Transverse colon (tissue), 4 donors: ENCODE data around the gene PAGE4. TPM values are rescaled to one million over a fixed set of nuclear protein-coding genes. Genes with fewer than 3 reads are reported as not detected.

Source experiments
- DNase-seq: peaks from one replicate; pipeline ENCODE4 v3.0.0-alpha.2; 2019
- H3K27ac ChIP-seq, 4 donors: fragments of 200-600 bp; sonication (generic); 2 replicates each; pipeline ENCODE4 v1.5.1; 2016 to 2018; ENCODE audit warnings: inconsistent platforms in 4 of 4
- H3K27me3 ChIP-seq: fragments of 200-600 bp; sonication (generic); 2 replicates; pipeline ENCODE4 v1.5.1; 2017; ENCODE audit warnings: inconsistent platforms
- H3K36me3 ChIP-seq, 4 donors: fragments of 200-600 bp; sonication (generic); 2 replicates each; pipeline ENCODE4 v1.5.1; 2017 to 2019; ENCODE audit warnings: inconsistent platforms in 4 of 4
- H3K4me1 ChIP-seq, 4 donors: fragments of 200-600 bp; sonication (generic); 2 replicates each; pipeline ENCODE4 v1.5.1; 2017 to 2020; ENCODE audit warnings: inconsistent platforms in 4 of 4
- H3K4me3 ChIP-seq, 4 donors: fragments of 200-600 bp; sonication (generic); 1 replicate in 1 of 4; 2 replicates in 3 of 4; pipeline versions ENCODE4 v1.5.1 to v1.6.1; 2017 to 2019; ENCODE audit warnings: inconsistent platforms in 4 of 4
- H3K9me3 ChIP-seq, 2 donors: fragments of 200-600 bp; sonication (generic); 2 replicates each; pipeline ENCODE4 v1.5.1; 2017 to 2019; ENCODE audit warnings: inconsistent platforms in 2 of 2
- EP300 ChIP-seq: sonication (generic); formaldehyde crosslinking; IDR thresholded peaks from one replicate; pipeline ENCODE4 v1.6.1; 2017; ENCODE audit warnings: antibody characterized with exemption, low read depth
- POLR2A ChIP-seq: fragments of 450-650 bp; IDR thresholded peaks from one replicate; pipeline ENCODE4 v1.6.1; 2016; ENCODE audit warnings: antibody characterized with exemption, mild to moderate bottlenecking, moderate library complexity
- POLR2AphosphoS5 ChIP-seq, 3 donors: sonication (generic); formaldehyde crosslinking; IDR thresholded peaks; one replicate each; pipeline ENCODE4 v1.6.1; 2016; ENCODE audit warnings: antibody characterized with exemption in 3 of 3
- WGBS, 2 donors: methylation state at CpG; one replicate each; pipeline ENCODE4 v1.1.5; 2018; ENCODE audit warnings: low coverage in 1 of 2; 5-methylcytosine and 5-hydroxymethylcytosine counted together
- in situ Hi-C, 4 donors: fragments of 200-750 bp; cut with MboI; loops; one replicate each; pipeline versions ENCODE4 v1.15.0 to v1.15.1; 2017; ENCODE audit warnings: low sequenced_read_pairs in 3 of 4, low pct_ligation_motif_present in 1 of 4, low pct_unique_long_range_greater_than_20kb in 1 of 4
- intact Hi-C: fragments of 100-400 bp; cut with DNase I; formaldehyde crosslinking; loops from one replicate; pipeline ENCODE4 v1.15.1; 2023; ENCODE audit warnings: low total_unique reads
- total RNA-seq, 4 donors: library from RNA; depleted of rRNA; stranded (reverse); fragments of >200 nt; gene quantifications; one replicate each; pipeline ENCODE4 v1.1.0, GENCODE V29; 2016
- TF ChIP-seq, protein P1 (sequence below), 5 experiments: fragments of 200-600 bp in 3 of 5; fragments of 450-650 bp in 2 of 5; sonication (generic) in 3 of 5; IDR thresholded peaks; 1 replicate in 2 of 5; 2 replicates in 3 of 5; pipeline ENCODE4 v1.5.1; 2016 to 2017; ENCODE audit warnings: antibody characterized with exemption in 5 of 5, inconsistent platforms in 3 of 5, mild to moderate bottlenecking in 2 of 5, moderate library complexity in 1 of 5

PAGE4 gene
- total RNA-seq, 4 donors from 2014 or later: not detected

GRCh38 chrX:49838374-49838773 is 9.3 kb downstream of the PAGE4 start:
- in situ Hi-C loops: no loop called here
- WGBS, 2 donors: 16 to 17% methylated on average over 8 of the region's 8 CpGs
- no peak overlapping the region for H3K27ac ChIP-seq
- H3K4me1 ChIP-seq: no peaks in the 10 kb centered on the region
- no peaks in the 10 kb centered on the region for H3K36me3 ChIP-seq
- intact Hi-C loops: no loop called here
- no peaks in the 10 kb centered on the region for H3K27me3 ChIP-seq
- no peak overlapping the region for H3K4me3 ChIP-seq
- no peak for TF ChIP-seq EP300
- no peak for TF ChIP-seq POLR2A
- TF ChIP-seq, protein P1, sequence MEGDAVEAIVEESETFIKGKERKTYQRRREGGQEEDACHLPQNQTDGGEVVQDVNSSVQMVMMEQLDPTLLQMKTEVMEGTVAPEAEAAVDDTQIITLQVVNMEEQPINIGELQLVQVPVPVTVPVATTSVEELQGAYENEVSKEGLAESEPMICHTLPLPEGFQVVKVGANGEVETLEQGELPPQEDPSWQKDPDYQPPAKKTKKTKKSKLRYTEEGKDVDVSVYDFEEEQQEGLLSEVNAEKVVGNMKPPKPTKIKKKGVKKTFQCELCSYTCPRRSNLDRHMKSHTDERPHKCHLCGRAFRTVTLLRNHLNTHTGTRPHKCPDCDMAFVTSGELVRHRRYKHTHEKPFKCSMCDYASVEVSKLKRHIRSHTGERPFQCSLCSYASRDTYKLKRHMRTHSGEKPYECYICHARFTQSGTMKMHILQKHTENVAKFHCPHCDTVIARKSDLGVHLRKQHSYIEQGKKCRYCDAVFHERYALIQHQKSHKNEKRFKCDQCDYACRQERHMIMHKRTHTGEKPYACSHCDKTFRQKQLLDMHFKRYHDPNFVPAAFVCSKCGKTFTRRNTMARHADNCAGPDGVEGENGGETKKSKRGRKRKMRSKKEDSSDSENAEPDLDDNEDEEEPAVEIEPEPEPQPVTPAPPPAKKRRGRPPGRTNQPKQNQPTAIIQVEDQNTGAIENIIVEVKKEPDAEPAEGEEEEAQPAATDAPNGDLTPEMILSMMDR (IDR thresholded peaks at IDR 0.05): peak; percentile 30 to 54 (median 41)
- no peak for TF ChIP-seq POLR2AphosphoS5 (IDR thresholded peaks at IDR 0.05)
- H3K9me3 ChIP-seq: no peaks in the 10 kb centered on the region
- DNase-seq: peak; percentile 13

DNA sequence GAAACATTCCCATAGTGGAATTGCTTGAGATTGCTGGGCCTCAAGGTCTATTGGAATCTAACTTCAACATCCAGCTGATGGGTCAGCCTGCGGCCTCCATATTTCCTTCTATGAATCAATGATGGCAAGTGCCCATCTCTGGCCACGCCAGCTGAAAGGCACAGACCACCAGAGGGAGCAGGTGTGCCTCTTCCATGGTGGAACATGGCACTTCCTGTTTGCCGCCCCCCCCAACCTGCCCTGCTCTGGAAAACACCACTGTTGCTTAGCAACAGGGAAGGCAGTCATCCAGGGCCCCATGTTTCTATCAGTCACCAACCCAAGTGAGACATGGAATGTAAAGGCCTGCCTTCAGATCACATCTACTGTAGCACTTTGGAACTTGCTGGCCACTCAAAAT is 11.6 kb downstream of the PAGE4 start:
- intact Hi-C loops (no loop called here), in situ Hi-C loops (no loop called here)
- H3K4me3 ChIP-seq: no peak overlapping the region
- no peaks in the 10 kb centered on the region for H3K9me3 ChIP-seq
- H3K27ac ChIP-seq: no peak overlapping the region
- DNase-seq: peak; percentile 27
- H3K27me3 ChIP-seq: no peaks in the 10 kb centered on the region
- WGBS, 2 donors: 46% methylated on average over 3 of the region's 3 CpGs; no CpG with 5 or more reads in 1 of the 2 donors
- TF ChIP-seq POLR2AphosphoS5 (IDR thresholded peaks at IDR 0.05) (no peak), POLR2A (no peak)
- TF ChIP-seq, protein P1 (IDR thresholded peaks at IDR 0.05): peak in 1 of 5 experiments; percentile 13
- H3K4me1 ChIP-seq: no peaks in the 10 kb centered on the region
- no peaks in the 10 kb centered on the region for H3K36me3 ChIP-seq

DNA sequence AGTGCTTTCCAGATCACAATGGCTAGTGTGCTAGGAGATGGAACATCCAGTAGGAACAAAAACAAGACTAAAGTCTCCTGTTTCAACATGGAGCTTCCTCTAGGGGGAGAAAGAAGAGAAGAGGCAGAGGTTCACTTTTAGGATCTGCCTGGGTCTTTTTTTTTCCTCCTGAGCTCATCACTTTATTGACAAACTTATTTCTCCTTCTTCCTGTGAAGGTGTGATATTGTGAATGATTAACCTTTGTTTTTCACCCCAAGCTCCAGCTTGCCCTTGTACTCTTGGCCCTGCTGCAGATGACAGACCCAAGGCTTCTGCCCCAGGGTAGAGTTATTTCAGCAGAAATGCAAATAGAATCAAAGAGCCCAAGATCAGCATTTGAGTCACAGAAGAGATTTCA is 13.5 kb downstream of the PAGE4 start:
- H3K36me3 ChIP-seq: no peaks in the 10 kb centered on the region
- no peak overlapping the region for H3K27ac ChIP-seq
- intact Hi-C loops (no loop called here), in situ Hi-C loops (no loop called here)
- no peaks in the 10 kb centered on the region for H3K27me3 ChIP-seq
- DNase-seq: no peak
- TF ChIP-seq, protein P1 (IDR thresholded peaks at IDR 0.05): no peak
- TF ChIP-seq POLR2AphosphoS5 (IDR thresholded peaks at IDR 0.05) (no peak), EP300 (no peak), POLR2A (no peak)
- no peak overlapping the region for H3K4me3 ChIP-seq
- H3K4me1 ChIP-seq: no peaks in the 10 kb centered on the region
- no peaks in the 10 kb centered on the region for H3K9me3 ChIP-seq

DNA sequence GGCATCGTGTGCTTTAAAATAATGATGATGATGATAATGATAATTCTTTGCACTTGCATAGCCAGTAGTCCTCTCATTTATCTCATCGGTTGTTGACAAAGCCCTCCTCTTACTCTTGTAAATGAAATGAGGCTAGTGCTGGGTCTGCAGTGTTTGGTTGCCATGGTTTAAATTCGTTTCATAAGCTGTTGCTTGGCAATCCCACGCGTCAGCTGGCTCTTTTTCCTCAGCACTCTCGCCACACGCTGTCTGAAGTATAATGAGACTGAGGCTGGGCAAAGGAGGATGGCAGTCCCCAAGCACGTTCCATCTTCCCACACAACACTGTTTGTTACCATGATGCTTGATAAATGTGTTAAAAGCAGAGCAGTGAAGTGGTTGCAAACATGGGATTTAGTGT is 15.5 kb downstream of the PAGE4 start:
- DNase-seq: no peak
- Histone ChIP-seq H3K36me3 (no peaks in the 10 kb centered on the region), H3K9me3 (no peaks in the 10 kb centered on the region), H3K27me3 (no peaks in the 10 kb centered on the region), H3K4me1 (no peaks in the 10 kb centered on the region), H3K27ac (no peak overlapping the region), H3K4me3 (no peak overlapping the region)
- TF ChIP-seq, protein P1 (IDR thresholded peaks at IDR 0.05): no peak
- no peak for TF ChIP-seq EP300
- no peak for TF ChIP-seq POLR2A
- no peak for TF ChIP-seq POLR2AphosphoS5 (IDR thresholded peaks at IDR 0.05)
- intact Hi-C loops (no loop called here), in situ Hi-C loops (no loop called here)
- WGBS, 2 donors: 64 to 65% methylated on average over 2 to 8 of the region's 8 CpGs
